GM21515 (cell line): ENCODE results near the gene ATP5ME.

ENCODE experiments used
- ATAC-seq: cut with Tn5 transposase; IDR thresholded peaks from one replicate; pipeline ENCODE4 v1.9.1; 2021; ENCODE audit not compliant: unreplicated experiment

ATP5ME gene

GRCh38 chr4:623914-624566 is 50.0 kb downstream of the ATP5ME start:
- no peak for ATAC-seq

GRCh38 chr4:622996-623913 is 50.8 kb downstream of the ATP5ME start:
- no peak for ATAC-seq
